ENCODE results near the gene LLGL1.

LLGL1 gene

GRCh38 chr17:18179804-18180203 lies 45.6 kb upstream of the LLGL1 start:
- TF ChIP-seq BHLHE40 (IDR thresholded peaks at IDR 0.05; ENCODE audit: borderline replicate concordance) (no peak), ARNT (IDR thresholded peaks at IDR 0.05) (no peak), PKNOX1 (IDR thresholded peaks at IDR 0.05) (no peak), LEF1 (IDR thresholded peaks at IDR 0.05; ENCODE audit: borderline replicate concordance) (no peak), CTBP1 (IDR thresholded peaks at IDR 0.05; ENCODE audit: borderline replicate concordance) (no peak), SUZ12 (IDR thresholded peaks at IDR 0.05) (no peak), HDGF (IDR thresholded peaks at IDR 0.05; ENCODE audit: borderline replicate concordance) (no peak), ELF4 (IDR thresholded peaks at IDR 0.05) (no peak), FOXA1 (IDR thresholded peaks at IDR 0.05) (no peak), L3MBTL2 (conservative IDR thresholded peaks at IDR 0.05) (no peak), FOXK2 (IDR thresholded peaks at IDR 0.05) (no peak), SP1 (IDR thresholded peaks at IDR 0.05) (no peak), NFRKB (IDR thresholded peaks at IDR 0.05) (no peak), ZNF384 (IDR thresholded peaks at IDR 0.05) (no peak), TARDBP (IDR thresholded peaks at IDR 0.05) (no peak), FOXM1 (IDR thresholded peaks at IDR 0.05; ENCODE audit: borderline replicate concordance) (no peak)
- CTCF ChIA-PET = interaction anchor here (0.6 kb wide), 2 partner anchors 1515 to 1727 kb away, joined by 3 read pairs; no protein-coding TSS in a partner anchor
- DNase-seq (ENCODE audit: extremely low spot score) = no peak
- POLR2A ChIA-PET = interaction anchor here (0.9 to 4.9 kb wide), 3 partner anchors 9 to 26 kb away, joined by 3 to 57 read pairs (median 5); no protein-coding TSS in a partner anchor

GRCh38 chr17:18181358-18181757 lies 44.1 kb upstream of the LLGL1 start:
- POLR2A ChIA-PET = interaction anchor here (3.6 to 5.1 kb wide), 4 partner anchors 10 to 34 kb away, joined by 11 to 57 read pairs (median 36); no protein-coding TSS in a partner anchor
- CTCF ChIA-PET = interaction anchor here (1.1 kb wide), 1 partner anchor 28 kb away, joined by 3 read pairs; no protein-coding TSS in a partner anchor
- TF ChIP-seq ZNF384 (IDR thresholded peaks at IDR 0.05) (no peak), FOXK2 (IDR thresholded peaks at IDR 0.05) (no peak), LEF1 (IDR thresholded peaks at IDR 0.05; ENCODE audit: borderline replicate concordance) (no peak), SP1 (IDR thresholded peaks at IDR 0.05) (no peak), ELF4 (IDR thresholded peaks at IDR 0.05) (no peak), NFRKB (IDR thresholded peaks at IDR 0.05) (no peak), ARNT (IDR thresholded peaks at IDR 0.05) (no peak), PKNOX1 (IDR thresholded peaks at IDR 0.05) (no peak), CTBP1 (IDR thresholded peaks at IDR 0.05; ENCODE audit: borderline replicate concordance) (no peak), FOXM1 (IDR thresholded peaks at IDR 0.05; ENCODE audit: borderline replicate concordance) (no peak), FOXA1 (IDR thresholded peaks at IDR 0.05) (no peak), L3MBTL2 (conservative IDR thresholded peaks at IDR 0.05) (no peak), TARDBP (IDR thresholded peaks at IDR 0.05) (no peak)
- DNase-seq (ENCODE audit: extremely low spot score) = no peak

GRCh38 chr17:18182110-18182977 lies 43.1 kb upstream of the LLGL1 start:
- CTCF ChIA-PET = interaction anchor here (1.2 to 2.3 kb wide), 2 partner anchors 38 to 40 kb away, joined by 3 to 11 read pairs; no protein-coding TSS in a partner anchor
- TF ChIP-seq FOXA1 (IDR thresholded peaks at IDR 0.05) (no peak), L3MBTL2 (conservative IDR thresholded peaks at IDR 0.05) (peak; percentile 70; the same call in 1 of the 2 replicates)
- DNase-seq (ENCODE audit: extremely low spot score) = no peak
- POLR2A ChIA-PET = interaction anchor here (0.9 to 5.1 kb wide), 28 partner anchors 8 to 672 kb away, joined by 3 to 57 read pairs (median 4); partner anchors contain the start of genes SMCR8, SREBF1 and TOP3A

GRCh38 chr17:18182978-18183333 lies 42.5 kb upstream of the LLGL1 start:
- TF ChIP-seq BHLHE40 (IDR thresholded peaks at IDR 0.05; ENCODE audit: borderline replicate concordance) (no peak), LEF1 (IDR thresholded peaks at IDR 0.05; ENCODE audit: borderline replicate concordance) (0 out of 2 replicates have a peak, but pooled peaks have one; percentile 41), ELF4 (IDR thresholded peaks at IDR 0.05) (no peak), ZNF384 (IDR thresholded peaks at IDR 0.05) (no peak), CTBP1 (IDR thresholded peaks at IDR 0.05; ENCODE audit: borderline replicate concordance) (no peak), FOXM1 (IDR thresholded peaks at IDR 0.05; ENCODE audit: borderline replicate concordance) (no peak), PKNOX1 (IDR thresholded peaks at IDR 0.05) (no peak)
- ChIA-PET POLR2A (interaction anchor here (0.6 to 5.1 kb wide), 37 partner anchors 8 to 1131 kb away, joined by 3 to 57 read pairs (median 4); partner anchors contain the start of genes SHMT1, SMCR8, SREBF1 and TOP3A), CTCF (interaction anchor here (1.2 to 2.3 kb wide), 2 partner anchors 38 to 41 kb away, joined by 3 to 11 read pairs; no protein-coding TSS in a partner anchor)
- peak; percentile 55 for DNase-seq (ENCODE audit: extremely low spot score)

- ChIA-PET CTCF (interaction anchor here (0.5 to 2.3 kb wide), 5 partner anchors 8 to 43 kb away, joined by 3 to 11 read pairs (median 3); no protein-coding TSS in a partner anchor), POLR2A (interaction anchor here (0.6 to 5.1 kb wide), 40 partner anchors 9 to 1131 kb away, joined by 3 to 57 read pairs (median 4); partner anchors contain the start of genes SHMT1, SMCR8, SREBF1 and TOP3A)
- DNase-seq (ENCODE audit: extremely low spot score) = peak; percentile 99
- TF ChIP-seq NFRKB (IDR thresholded peaks at IDR 0.05) (no peak), PKNOX1 (IDR thresholded peaks at IDR 0.05) (peak; percentile 100), CTBP1 (IDR thresholded peaks at IDR 0.05; ENCODE audit: borderline replicate concordance) (peak; percentile 95), BHLHE40 (IDR thresholded peaks at IDR 0.05; ENCODE audit: borderline replicate concordance) (no peak), ARNT (IDR thresholded peaks at IDR 0.05) (peak; percentile 21; the same call in 1 of the 2 replicates)
Measured at GRCh38 chr17:18183334-18184142, 41.9 kb upstream of the LLGL1 start, which contains the start of gene ALKBH5. TSS of gene ALKBH5 (plus strand) at chr17:18183828. CDS start at chr17:18184244, 416 bp downstream.
